ENCODE results near the gene LEKR1. TPM values are rescaled to one million over a fixed set of nuclear protein-coding genes. Genes with fewer than 3 reads are reported as not detected.

Gene LEKR1
- total and polyA plus RNA-seq, 2 donors (not counting 1 experiment from before 2014, with no cell fraction given) = 0.94 to 4.7 TPM

- Mint-ChIP-seq H3K9me3 (ENCODE audit: insufficient read depth) (no peaks in the 10 kb centered on the region), H3K4me3 (no peak overlapping the region), H3K4me1 (peaks cover 29% of the 10 kb centered on the region), H3K27me3 (peaks cover 8% of the 10 kb centered on the region), H3K27ac (no peak overlapping the region)
- Histone ChIP-seq H3K4me2 (replicated peaks; ENCODE audit: low read depth, low read length, poor library complexity, severe bottlenecking) (no peak overlapping the region), H3K79me2 (ENCODE audit: control insufficient read depth, insufficient read depth, low read length) (no peaks in the 10 kb centered on the region), H4K20me1 (ENCODE audit: control insufficient read depth, insufficient read depth, low read length, poor library complexity, severe bottlenecking) (no peaks in the 10 kb centered on the region), H3K4me1 (ENCODE audit: control insufficient read depth in 2 of 2, insufficient read depth in 2 of 2, low read length in 2 of 2) (peaks cover 23 to 30% of the 10 kb centered on the region in 2 donors), H2AFZ (ENCODE audit: insufficient read depth, low read depth, low read length, poor library complexity, severe bottlenecking) (no peak overlapping the region), H3K27me3 (replicated peaks in 1 of 4; ENCODE audit: control extremely low read depth in 1 of 4, control insufficient read depth in 3 of 4, insufficient read depth in 4 of 4, low read length in 3 of 4) (peaks cover 0 to 4% (median 1%) of the 10 kb centered on the region in 4 experiments), H3K9me3 (ENCODE audit: control extremely low read depth in 1 of 3, control insufficient read depth in 2 of 3, insufficient read depth in 1 of 3, low read length in 2 of 3) (no peaks in the 10 kb centered on the region), H3K4me3 (ENCODE audit: control extremely low read depth in 1 of 5, extremely low read depth in 1 of 5, insufficient read depth in 1 of 5, low read depth in 2 of 5, low read length in 4 of 5) (no peak overlapping the region), H3K9ac (ENCODE audit: low read length) (no peak overlapping the region), H3K27ac (ENCODE audit: low read length in 2 of 2) (no peak overlapping the region), H3K36me3 (replicated peaks in 1 of 2; ENCODE audit: control extremely low read depth in 1 of 2, control insufficient read depth in 1 of 2, extremely low read depth in 1 of 2, insufficient read depth in 2 of 2, low read length in 1 of 2) (no peaks in the 10 kb centered on the region)
- ChIA-PET CTCF (interaction anchor here (1.0 to 5.7 kb wide), 4 partner anchors 50 to 532 kb away, joined by 3 to 51 read pairs (median 16); partner anchors contain the start of genes SSR3 and TIPARP), POLR2A (no interaction called here)
- ATAC-seq (ENCODE audit: low read depth) (no peak), DNase-seq (no peak)
- WGBS (ENCODE audit: insufficient coverage) = 100% methylated on average over 1 of the region's 3 CpGs
- intact Hi-C loops (cut with micrococcal nuclease) = loop anchor here (5.0 kb wide), 1 partner anchor 1234 kb away; the partner anchor contains the start of gene SLC33A1
- TF ChIP-seq EZH2 (IDR thresholded peaks at IDR 0.05; ENCODE audit: borderline replicate concordance, insufficient read depth, low read depth, low read length, poor library complexity, severe bottlenecking) (no peak), CTCF (IDR thresholded peaks at IDR 0.05) (no peak)
These were observed 260.6 kb downstream of the LEKR1 start for GRCh38 chr3:157086775-157087174.

- Histone ChIP-seq H3K9ac (ENCODE audit: low read length) (no peak overlapping the region), H3K4me1 (ENCODE audit: control insufficient read depth in 2 of 2, insufficient read depth in 2 of 2, low read length in 2 of 2) (peaks cover 19 to 25% of the 10 kb centered on the region in 2 donors), H3K4me2 (replicated peaks; ENCODE audit: low read depth, low read length, poor library complexity, severe bottlenecking) (no peak overlapping the region), H3K79me2 (ENCODE audit: control insufficient read depth, insufficient read depth, low read length) (no peaks in the 10 kb centered on the region), H3K27ac (ENCODE audit: low read length in 2 of 2) (no peak overlapping the region), H2AFZ (ENCODE audit: insufficient read depth, low read depth, low read length, poor library complexity, severe bottlenecking) (no peak overlapping the region), H4K20me1 (ENCODE audit: control insufficient read depth, insufficient read depth, low read length, poor library complexity, severe bottlenecking) (no peaks in the 10 kb centered on the region), H3K36me3 (replicated peaks in 1 of 2; ENCODE audit: control extremely low read depth in 1 of 2, control insufficient read depth in 1 of 2, extremely low read depth in 1 of 2, insufficient read depth in 2 of 2, low read length in 1 of 2) (no peaks in the 10 kb centered on the region), H3K27me3 (replicated peaks in 1 of 4; ENCODE audit: control extremely low read depth in 1 of 4, control insufficient read depth in 3 of 4, insufficient read depth in 4 of 4, low read length in 3 of 4) (peaks cover 0 to 2% (median under 1%) of the 10 kb centered on the region in 4 experiments), H3K4me3 (ENCODE audit: control extremely low read depth in 1 of 5, extremely low read depth in 1 of 5, insufficient read depth in 1 of 5, low read depth in 2 of 5, low read length in 4 of 5) (no peak overlapping the region), H3K9me3 (ENCODE audit: control extremely low read depth in 1 of 3, control insufficient read depth in 2 of 3, insufficient read depth in 1 of 3, low read length in 2 of 3) (no peaks in the 10 kb centered on the region)
- CTCF ChIA-PET = interaction anchor here (1.0 to 5.7 kb wide), 5 partner anchors 50 to 532 kb away, joined by 3 to 51 read pairs (median 4); partner anchors contain the start of genes SSR3 and TIPARP
- Mint-ChIP-seq H3K9me3 (ENCODE audit: insufficient read depth) (no peaks in the 10 kb centered on the region), H3K27ac (no peak overlapping the region), H3K27me3 (peaks cover 8% of the 10 kb centered on the region), H3K4me3 (no peak overlapping the region), H3K4me1 (peaks cover 25% of the 10 kb centered on the region)
- DNase-seq (no peak), ATAC-seq (ENCODE audit: low read depth) (no peak)
- WGBS (ENCODE audit: insufficient coverage) = no CpG with 5 or more reads among the region's 1 CpG
- POLR2A ChIA-PET = no interaction called here
- intact Hi-C loops (cut with micrococcal nuclease) = loop anchor here (5.0 kb wide), 1 partner anchor 1235 kb away; the partner anchor contains the start of gene SLC33A1
- TF ChIP-seq CTCF (IDR thresholded peaks at IDR 0.05) (no peak), EZH2 (IDR thresholded peaks at IDR 0.05; ENCODE audit: borderline replicate concordance, insufficient read depth, low read depth, low read length, poor library complexity, severe bottlenecking) (no peak)
These were observed 261.2 kb downstream of the LEKR1 start for GRCh38 chr3:157087373-157087772.
